ENCODE results near the gene GPR65.

The GPR65 gene

GRCh38 chr14:87996291-87996592 is 8.7 kb upstream of the GPR65 start:
- DNase-seq (ENCODE audit: extremely low read depth, insufficient read length) = no peak
- Histone ChIP-seq H3K27me3 (replicated peaks; ENCODE audit: control insufficient read depth, insufficient read depth, low read length) (no peaks in the 10 kb centered on the region), H3K4me3 (replicated peaks; ENCODE audit: low read depth, low read length) (no peak overlapping the region), H3K36me3 (ENCODE audit: control insufficient read depth, insufficient read depth, low read length) (no peaks in the 10 kb centered on the region)
- no peak for TF ChIP-seq CTCF (IDR thresholded peaks at IDR 0.05; ENCODE audit: insufficient read depth, low read length, poor library complexity, severe bottlenecking)

- TF ChIP-seq CTCF (IDR thresholded peaks at IDR 0.05; ENCODE audit: insufficient read depth, low read length, poor library complexity, severe bottlenecking) = no peak
- H3K27me3 ChIP-seq (replicated peaks; ENCODE audit: control insufficient read depth, insufficient read depth, low read length) = no peaks in the 10 kb centered on the region
- DNase-seq (ENCODE audit: extremely low read depth, insufficient read length) = no peak
- no peaks in the 10 kb centered on the region for H3K36me3 ChIP-seq (ENCODE audit: control insufficient read depth, insufficient read depth, low read length)
- no peak overlapping the region for H3K4me3 ChIP-seq (replicated peaks; ENCODE audit: low read depth, low read length)
Measured at GRCh38 chr14:87998482-87998881, 6.5 kb upstream of the GPR65 start.

GRCh38 chr14:87999277-87999676 is 5.7 kb upstream of the GPR65 start:
- DNase-seq (ENCODE audit: extremely low read depth, insufficient read length) = no peak
- Histone ChIP-seq H3K4me3 (replicated peaks; ENCODE audit: low read depth, low read length) (no peak overlapping the region), H3K36me3 (ENCODE audit: control insufficient read depth, insufficient read depth, low read length) (no peaks in the 10 kb centered on the region), H3K27me3 (replicated peaks; ENCODE audit: control insufficient read depth, insufficient read depth, low read length) (no peaks in the 10 kb centered on the region)
- TF ChIP-seq CTCF (IDR thresholded peaks at IDR 0.05; ENCODE audit: insufficient read depth, low read length, poor library complexity, severe bottlenecking) = no peak

- Histone ChIP-seq H3K27me3 (replicated peaks; ENCODE audit: control insufficient read depth, insufficient read depth, low read length) (no peaks in the 10 kb centered on the region), H3K4me3 (replicated peaks; ENCODE audit: low read depth, low read length) (no peak overlapping the region), H3K36me3 (ENCODE audit: control insufficient read depth, insufficient read depth, low read length) (no peaks in the 10 kb centered on the region)
- no peak for TF ChIP-seq CTCF (IDR thresholded peaks at IDR 0.05; ENCODE audit: insufficient read depth, low read length, poor library complexity, severe bottlenecking)
- no peak for DNase-seq (ENCODE audit: extremely low read depth, insufficient read length)
Measured at GRCh38 chr14:88002421-88003075, 2.4 kb upstream of the GPR65 start.

- H3K27me3 ChIP-seq (replicated peaks; ENCODE audit: control insufficient read depth, insufficient read depth, low read length) = no peaks in the 10 kb centered on the region
- no peaks in the 10 kb centered on the region for H3K36me3 ChIP-seq (ENCODE audit: control insufficient read depth, insufficient read depth, low read length)
- no peak for DNase-seq (ENCODE audit: extremely low read depth, insufficient read length)
- TF ChIP-seq CTCF (IDR thresholded peaks at IDR 0.05; ENCODE audit: insufficient read depth, low read length, poor library complexity, severe bottlenecking) = no peak
- no peak overlapping the region for H3K4me3 ChIP-seq (replicated peaks; ENCODE audit: low read depth, low read length)
Measured at GRCh38 chr14:88003425-88003824, 1.5 kb upstream of the GPR65 start.

GRCh38 chr14:88004506-88005036 is 364 bp upstream of the GPR65 start:
- no peaks in the 10 kb centered on the region for H3K27me3 ChIP-seq (replicated peaks; ENCODE audit: control insufficient read depth, insufficient read depth, low read length)
- no peak overlapping the region for H3K4me3 ChIP-seq (replicated peaks; ENCODE audit: low read depth, low read length)
- DNase-seq (ENCODE audit: extremely low read depth, insufficient read length) = no peak
- H3K36me3 ChIP-seq (ENCODE audit: control insufficient read depth, insufficient read depth, low read length) = no peaks in the 10 kb centered on the region
- no peak for TF ChIP-seq CTCF (IDR thresholded peaks at IDR 0.05; ENCODE audit: insufficient read depth, low read length, poor library complexity, severe bottlenecking)

Data from GM06990 (cell line).